ENCODE results near the gene IMMP2L. TPM values are rescaled to one million over a fixed set of nuclear protein-coding genes. Genes with fewer than 3 reads are reported as not detected.

Gene IMMP2L
- total and polyA plus RNA-seq, 4 donors: 7.3 to 21.1 (median 12.4) TPM

DNA sequence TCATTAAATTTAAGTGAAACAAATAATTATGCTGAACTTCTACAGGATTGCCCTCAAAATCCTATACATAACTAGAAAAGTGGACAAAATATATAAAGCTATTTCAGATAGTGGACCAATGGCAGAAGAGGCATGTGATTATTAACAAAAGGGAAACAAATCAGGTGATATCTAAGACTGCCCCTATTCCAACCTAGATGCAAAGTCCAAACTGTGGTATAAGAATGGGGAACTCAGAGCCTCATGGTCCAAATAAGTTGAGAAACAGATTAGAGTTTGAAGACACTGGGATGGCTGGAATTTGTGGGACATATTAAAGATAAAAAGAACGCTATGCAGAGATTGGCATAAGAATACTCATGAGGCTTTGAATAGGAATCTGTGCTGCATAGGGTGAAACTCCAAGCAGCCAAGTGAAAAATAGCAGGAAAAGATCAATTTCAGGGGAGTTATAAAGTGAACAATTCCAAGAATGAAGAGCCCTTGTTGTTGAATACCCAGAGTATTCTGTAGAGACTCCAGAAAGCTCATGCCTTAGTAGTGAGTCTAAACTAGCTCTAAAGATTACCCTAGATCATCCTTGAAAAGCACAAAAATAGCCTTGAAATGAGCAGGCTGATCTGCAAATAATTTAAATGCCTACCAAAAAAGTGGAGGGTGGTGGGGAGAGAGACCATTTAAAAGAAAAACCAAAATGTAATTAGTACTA is 152.4 kb downstream of the IMMP2L start:
- Histone ChIP-seq H3K9me3 (ENCODE audit: control insufficient read depth in 4 of 4, low read length in 3 of 4) (no peaks in the 10 kb centered on the region), H3K4me1 (ENCODE audit: control insufficient read depth in 4 of 4, insufficient read depth in 4 of 4, low read length in 3 of 4) (no peaks in the 10 kb centered on the region), H3K36me3 (ENCODE audit: control insufficient read depth in 4 of 4, insufficient read depth in 3 of 4, low read depth in 1 of 4, low read length in 3 of 4) (no peaks in the 10 kb centered on the region), H3K27me3 (ENCODE audit: control insufficient read depth in 4 of 4, insufficient read depth in 4 of 4, low read length in 3 of 4) (no peaks in the 10 kb centered on the region), H3K4me3 (ENCODE audit: low read depth in 1 of 3, low read length in 3 of 3) (no peak overlapping the region), H3K9ac (ENCODE audit: low read depth in 1 of 2, low read length in 2 of 2) (no peak overlapping the region), H3K27ac (ENCODE audit: low read depth in 1 of 2, low read length in 2 of 2) (no peak overlapping the region)
- 85% methylated on average over 1 of the region's 1 CpG for WGBS
- no peak for TF ChIP-seq GABPA (IDR thresholded peaks at IDR 0.05 in 1 of 2, conservative IDR thresholded peaks at IDR 0.05 in 1 of 2)
- TF ChIP-seq HNF4A (conservative IDR thresholded peaks at IDR 0.05): peak in 1 of 2 donors; percentile 50
- no peak for DNase-seq (ENCODE audit: low spot score)

DNA sequence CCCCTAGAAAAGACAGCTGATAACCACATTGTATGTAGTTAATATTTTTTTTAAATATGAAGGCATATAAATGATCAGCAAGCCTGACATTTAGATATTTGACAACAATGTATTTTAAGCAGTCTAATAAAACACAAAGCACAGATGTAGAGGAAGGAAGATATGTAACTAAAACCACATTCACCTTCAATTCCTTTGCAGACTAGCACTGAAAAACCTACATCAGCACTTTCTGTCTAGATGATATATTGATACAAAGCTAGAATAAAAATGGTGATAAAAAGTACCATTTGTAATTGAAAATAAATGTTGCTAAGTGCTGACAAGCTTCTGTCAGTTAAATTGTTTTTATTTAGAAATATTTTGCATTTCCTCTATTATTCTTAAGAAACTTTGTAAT is 153.6 kb downstream of the IMMP2L start:
- Histone ChIP-seq H3K27me3 (ENCODE audit: control insufficient read depth in 4 of 4, insufficient read depth in 4 of 4, low read length in 3 of 4) (no peaks in the 10 kb centered on the region), H3K4me1 (ENCODE audit: control insufficient read depth in 4 of 4, insufficient read depth in 4 of 4, low read length in 3 of 4) (no peaks in the 10 kb centered on the region), H3K4me3 (ENCODE audit: low read depth in 1 of 3, low read length in 3 of 3) (no peak overlapping the region), H3K36me3 (ENCODE audit: control insufficient read depth in 4 of 4, insufficient read depth in 3 of 4, low read depth in 1 of 4, low read length in 3 of 4) (no peaks in the 10 kb centered on the region), H3K9ac (ENCODE audit: low read depth in 1 of 2, low read length in 2 of 2) (no peak overlapping the region), H3K9me3 (ENCODE audit: control insufficient read depth in 4 of 4, low read length in 3 of 4) (no peaks in the 10 kb centered on the region), H3K27ac (ENCODE audit: low read depth in 1 of 2, low read length in 2 of 2) (no peak overlapping the region)
- no peak for DNase-seq (ENCODE audit: low spot score)
- TF ChIP-seq YY1 (IDR thresholded peaks at IDR 0.05): no peak
- no peak for TF ChIP-seq JUND (IDR thresholded peaks at IDR 0.05)
- TF ChIP-seq FOXA2 (IDR thresholded peaks at IDR 0.05): no peak
- TF ChIP-seq TAF1 (conservative IDR thresholded peaks at IDR 0.05): no peak
- TF ChIP-seq, protein P1, sequence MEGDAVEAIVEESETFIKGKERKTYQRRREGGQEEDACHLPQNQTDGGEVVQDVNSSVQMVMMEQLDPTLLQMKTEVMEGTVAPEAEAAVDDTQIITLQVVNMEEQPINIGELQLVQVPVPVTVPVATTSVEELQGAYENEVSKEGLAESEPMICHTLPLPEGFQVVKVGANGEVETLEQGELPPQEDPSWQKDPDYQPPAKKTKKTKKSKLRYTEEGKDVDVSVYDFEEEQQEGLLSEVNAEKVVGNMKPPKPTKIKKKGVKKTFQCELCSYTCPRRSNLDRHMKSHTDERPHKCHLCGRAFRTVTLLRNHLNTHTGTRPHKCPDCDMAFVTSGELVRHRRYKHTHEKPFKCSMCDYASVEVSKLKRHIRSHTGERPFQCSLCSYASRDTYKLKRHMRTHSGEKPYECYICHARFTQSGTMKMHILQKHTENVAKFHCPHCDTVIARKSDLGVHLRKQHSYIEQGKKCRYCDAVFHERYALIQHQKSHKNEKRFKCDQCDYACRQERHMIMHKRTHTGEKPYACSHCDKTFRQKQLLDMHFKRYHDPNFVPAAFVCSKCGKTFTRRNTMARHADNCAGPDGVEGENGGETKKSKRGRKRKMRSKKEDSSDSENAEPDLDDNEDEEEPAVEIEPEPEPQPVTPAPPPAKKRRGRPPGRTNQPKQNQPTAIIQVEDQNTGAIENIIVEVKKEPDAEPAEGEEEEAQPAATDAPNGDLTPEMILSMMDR (IDR thresholded peaks at IDR 0.05; ENCODE audit: low read depth, low read length, missing input control): no peak
- TF ChIP-seq EGR1 (IDR thresholded peaks at IDR 0.05; ENCODE audit: low read depth in 2 of 2): no peak
- TF ChIP-seq NR2F2 (IDR thresholded peaks at IDR 0.05): no peak
- TF ChIP-seq, protein P2, sequence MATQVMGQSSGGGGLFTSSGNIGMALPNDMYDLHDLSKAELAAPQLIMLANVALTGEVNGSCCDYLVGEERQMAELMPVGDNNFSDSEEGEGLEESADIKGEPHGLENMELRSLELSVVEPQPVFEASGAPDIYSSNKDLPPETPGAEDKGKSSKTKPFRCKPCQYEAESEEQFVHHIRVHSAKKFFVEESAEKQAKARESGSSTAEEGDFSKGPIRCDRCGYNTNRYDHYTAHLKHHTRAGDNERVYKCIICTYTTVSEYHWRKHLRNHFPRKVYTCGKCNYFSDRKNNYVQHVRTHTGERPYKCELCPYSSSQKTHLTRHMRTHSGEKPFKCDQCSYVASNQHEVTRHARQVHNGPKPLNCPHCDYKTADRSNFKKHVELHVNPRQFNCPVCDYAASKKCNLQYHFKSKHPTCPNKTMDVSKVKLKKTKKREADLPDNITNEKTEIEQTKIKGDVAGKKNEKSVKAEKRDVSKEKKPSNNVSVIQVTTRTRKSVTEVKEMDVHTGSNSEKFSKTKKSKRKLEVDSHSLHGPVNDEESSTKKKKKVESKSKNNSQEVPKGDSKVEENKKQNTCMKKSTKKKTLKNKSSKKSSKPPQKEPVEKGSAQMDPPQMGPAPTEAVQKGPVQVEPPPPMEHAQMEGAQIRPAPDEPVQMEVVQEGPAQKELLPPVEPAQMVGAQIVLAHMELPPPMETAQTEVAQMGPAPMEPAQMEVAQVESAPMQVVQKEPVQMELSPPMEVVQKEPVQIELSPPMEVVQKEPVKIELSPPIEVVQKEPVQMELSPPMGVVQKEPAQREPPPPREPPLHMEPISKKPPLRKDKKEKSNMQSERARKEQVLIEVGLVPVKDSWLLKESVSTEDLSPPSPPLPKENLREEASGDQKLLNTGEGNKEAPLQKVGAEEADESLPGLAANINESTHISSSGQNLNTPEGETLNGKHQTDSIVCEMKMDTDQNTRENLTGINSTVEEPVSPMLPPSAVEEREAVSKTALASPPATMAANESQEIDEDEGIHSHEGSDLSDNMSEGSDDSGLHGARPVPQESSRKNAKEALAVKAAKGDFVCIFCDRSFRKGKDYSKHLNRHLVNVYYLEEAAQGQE (IDR thresholded peaks at IDR 0.05): no peak
- TF ChIP-seq, protein P3, sequence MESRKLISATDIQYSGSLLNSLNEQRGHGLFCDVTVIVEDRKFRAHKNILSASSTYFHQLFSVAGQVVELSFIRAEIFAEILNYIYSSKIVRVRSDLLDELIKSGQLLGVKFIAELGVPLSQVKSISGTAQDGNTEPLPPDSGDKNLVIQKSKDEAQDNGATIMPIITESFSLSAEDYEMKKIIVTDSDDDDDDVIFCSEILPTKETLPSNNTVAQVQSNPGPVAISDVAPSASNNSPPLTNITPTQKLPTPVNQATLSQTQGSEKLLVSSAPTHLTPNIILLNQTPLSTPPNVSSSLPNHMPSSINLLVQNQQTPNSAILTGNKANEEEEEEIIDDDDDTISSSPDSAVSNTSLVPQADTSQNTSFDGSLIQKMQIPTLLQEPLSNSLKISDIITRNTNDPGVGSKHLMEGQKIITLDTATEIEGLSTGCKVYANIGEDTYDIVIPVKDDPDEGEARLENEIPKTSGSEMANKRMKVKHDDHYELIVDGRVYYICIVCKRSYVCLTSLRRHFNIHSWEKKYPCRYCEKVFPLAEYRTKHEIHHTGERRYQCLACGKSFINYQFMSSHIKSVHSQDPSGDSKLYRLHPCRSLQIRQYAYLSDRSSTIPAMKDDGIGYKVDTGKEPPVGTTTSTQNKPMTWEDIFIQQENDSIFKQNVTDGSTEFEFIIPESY (IDR thresholded peaks at IDR 0.05): no peak
- no peak for TF ChIP-seq FOXA1 (IDR thresholded peaks at IDR 0.05)
- TF ChIP-seq RAD21 (IDR thresholded peaks at IDR 0.05): no peak
- no peak for TF ChIP-seq HNF4G (IDR thresholded peaks at IDR 0.05)
- TF ChIP-seq, protein P4, sequence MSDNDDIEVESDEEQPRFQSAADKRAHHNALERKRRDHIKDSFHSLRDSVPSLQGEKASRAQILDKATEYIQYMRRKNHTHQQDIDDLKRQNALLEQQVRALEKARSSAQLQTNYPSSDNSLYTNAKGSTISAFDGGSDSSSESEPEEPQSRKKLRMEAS (IDR thresholded peaks at IDR 0.05): no peak
- TF ChIP-seq GABPA (IDR thresholded peaks at IDR 0.05 in 1 of 2, conservative IDR thresholded peaks at IDR 0.05 in 1 of 2): no peak
- TF ChIP-seq RXRA (IDR thresholded peaks at IDR 0.05): no peak
- TF ChIP-seq, protein P5, sequence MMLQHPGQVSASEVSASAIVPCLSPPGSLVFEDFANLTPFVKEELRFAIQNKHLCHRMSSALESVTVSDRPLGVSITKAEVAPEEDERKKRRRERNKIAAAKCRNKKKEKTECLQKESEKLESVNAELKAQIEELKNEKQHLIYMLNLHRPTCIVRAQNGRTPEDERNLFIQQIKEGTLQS (IDR thresholded peaks at IDR 0.05): no peak
- TF ChIP-seq HNF4A (conservative IDR thresholded peaks at IDR 0.05): no peak
- TF ChIP-seq SP1 (IDR thresholded peaks at IDR 0.05): no peak

Measured in liver (tissue), 9 donors.